ENCODE results near the gene TOX2. TPM values are rescaled to one million over a fixed set of nuclear protein-coding genes. Genes with fewer than 3 reads are reported as not detected.

The TOX2 gene
- total RNA-seq, 2 experiments from 2014 or later = 0.23 TPM; not detected in 1

DNA sequence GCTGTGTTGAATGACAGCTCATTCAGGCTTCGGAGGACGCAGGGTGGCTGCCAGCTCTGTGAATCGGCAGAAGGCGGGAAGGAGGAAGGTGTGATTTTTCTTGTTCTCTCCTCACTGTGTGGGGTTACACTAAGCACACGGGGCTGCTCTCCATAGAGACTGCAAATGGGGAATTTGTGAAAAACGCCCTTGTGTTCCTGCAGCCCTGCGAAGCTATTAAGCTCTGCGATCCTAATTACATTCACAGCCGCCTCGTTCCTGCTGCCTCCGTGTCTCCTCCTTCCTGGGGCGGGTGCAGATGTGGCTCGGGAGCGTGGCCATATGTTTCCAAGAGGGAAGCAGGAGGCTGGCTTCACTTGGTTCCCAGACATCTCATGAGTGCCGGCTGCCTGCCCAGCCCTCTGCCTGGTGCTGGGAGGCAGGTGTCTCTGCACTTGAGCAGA is 124.0 kb downstream of the TOX2 start:
- Histone ChIP-seq H2AFZ (ENCODE audit: low read length) (no peak overlapping the region), H3K4me1 (ENCODE audit: insufficient read depth, low read length, poor library complexity, severe bottlenecking) (no peaks in the 10 kb centered on the region), H3K4me3 (ENCODE audit: low read depth, low read length, poor library complexity, severe bottlenecking) (no peak overlapping the region), H4K20me1 (ENCODE audit: insufficient read depth, low read length) (no peaks in the 10 kb centered on the region), H3K36me3 (ENCODE audit: insufficient read depth, low read length) (no peaks in the 10 kb centered on the region), H3K79me2 (ENCODE audit: insufficient read depth, low read depth, low read length) (no peaks in the 10 kb centered on the region), H3K4me2 (ENCODE audit: low read length) (no peak overlapping the region), H3K27ac (ENCODE audit: low read depth, low read length, poor library complexity, severe bottlenecking) (no peak overlapping the region), H3K9me2 (ENCODE audit: insufficient read depth, low read length) (no peaks in the 10 kb centered on the region), H3K9me3 (ENCODE audit: low read length) (no peaks in the 10 kb centered on the region)
- TF ChIP-seq, protein P1, sequence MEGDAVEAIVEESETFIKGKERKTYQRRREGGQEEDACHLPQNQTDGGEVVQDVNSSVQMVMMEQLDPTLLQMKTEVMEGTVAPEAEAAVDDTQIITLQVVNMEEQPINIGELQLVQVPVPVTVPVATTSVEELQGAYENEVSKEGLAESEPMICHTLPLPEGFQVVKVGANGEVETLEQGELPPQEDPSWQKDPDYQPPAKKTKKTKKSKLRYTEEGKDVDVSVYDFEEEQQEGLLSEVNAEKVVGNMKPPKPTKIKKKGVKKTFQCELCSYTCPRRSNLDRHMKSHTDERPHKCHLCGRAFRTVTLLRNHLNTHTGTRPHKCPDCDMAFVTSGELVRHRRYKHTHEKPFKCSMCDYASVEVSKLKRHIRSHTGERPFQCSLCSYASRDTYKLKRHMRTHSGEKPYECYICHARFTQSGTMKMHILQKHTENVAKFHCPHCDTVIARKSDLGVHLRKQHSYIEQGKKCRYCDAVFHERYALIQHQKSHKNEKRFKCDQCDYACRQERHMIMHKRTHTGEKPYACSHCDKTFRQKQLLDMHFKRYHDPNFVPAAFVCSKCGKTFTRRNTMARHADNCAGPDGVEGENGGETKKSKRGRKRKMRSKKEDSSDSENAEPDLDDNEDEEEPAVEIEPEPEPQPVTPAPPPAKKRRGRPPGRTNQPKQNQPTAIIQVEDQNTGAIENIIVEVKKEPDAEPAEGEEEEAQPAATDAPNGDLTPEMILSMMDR (conservative IDR thresholded peaks at IDR 0.05; ENCODE audit: low read length) = no peak
- TF ChIP-seq EZH2phosphoT487 (IDR thresholded peaks at IDR 0.05; ENCODE audit: borderline replicate concordance, low read depth, low read length) = no peak
- BruUV-seq (replicated peaks) = no TSS peak
- CTCF ChIA-PET (ENCODE audit: unreplicated experiment) = no interaction called here
- intact Hi-C loops (cut with micrococcal nuclease; ENCODE audit: unreplicated experiment) = no loop called here
- POLR2A ChIA-PET = interaction anchor here (0.6 kb wide), 1 partner anchor 12 kb away, joined by 4 read pairs; no protein-coding TSS in a partner anchor
- DNase-seq (ENCODE audit: low spot score) = no peak

DNA sequence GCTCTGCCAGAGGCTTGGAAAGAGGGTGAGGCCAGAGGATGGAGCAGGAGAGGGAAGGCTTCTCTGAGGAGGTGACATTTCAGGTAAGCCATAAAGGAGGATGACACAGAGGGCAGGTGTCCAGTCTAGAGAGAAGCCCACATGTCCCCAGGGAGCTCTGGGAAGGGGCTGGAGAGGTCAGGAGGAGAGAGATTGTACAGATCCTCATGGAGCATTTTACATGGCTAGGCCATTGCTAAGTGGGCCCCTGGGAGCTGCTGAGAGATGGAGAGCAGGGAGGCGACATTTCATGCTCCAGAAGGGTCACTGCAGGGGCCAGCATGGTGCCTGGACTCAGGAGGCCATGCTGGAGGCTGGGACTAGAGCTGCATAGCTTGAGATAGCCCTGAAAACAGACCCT is 124.5 kb downstream of the TOX2 start:
- no peaks in the 10 kb centered on the region for H3K9me3 ChIP-seq (ENCODE audit: low read length)
- H3K4me1 ChIP-seq (ENCODE audit: insufficient read depth, low read length, poor library complexity, severe bottlenecking) = no peaks in the 10 kb centered on the region
- no peak overlapping the region for H3K4me3 ChIP-seq (ENCODE audit: low read depth, low read length, poor library complexity, severe bottlenecking)
- H3K36me3 ChIP-seq (ENCODE audit: insufficient read depth, low read length) = no peaks in the 10 kb centered on the region
- no peak for DNase-seq (ENCODE audit: low spot score)
- no peaks in the 10 kb centered on the region for H3K79me2 ChIP-seq (ENCODE audit: insufficient read depth, low read depth, low read length)
- TF ChIP-seq, protein P1 (conservative IDR thresholded peaks at IDR 0.05; ENCODE audit: low read length) = no peak
- no peak for TF ChIP-seq EZH2phosphoT487 (IDR thresholded peaks at IDR 0.05; ENCODE audit: borderline replicate concordance, low read depth, low read length)
- H3K27ac ChIP-seq (ENCODE audit: low read depth, low read length, poor library complexity, severe bottlenecking) = no peak overlapping the region
- POLR2A ChIA-PET = no interaction called here
- no peaks in the 10 kb centered on the region for H3K9me2 ChIP-seq (ENCODE audit: insufficient read depth, low read length)
- H3K4me2 ChIP-seq (ENCODE audit: low read length) = no peak overlapping the region
- H2AFZ ChIP-seq (ENCODE audit: low read length) = no peak overlapping the region
- no TSS peak for BruUV-seq (replicated peaks)
- H4K20me1 ChIP-seq (ENCODE audit: insufficient read depth, low read length) = no peaks in the 10 kb centered on the region
- CTCF ChIA-PET (ENCODE audit: unreplicated experiment) = no interaction called here
- intact Hi-C loops (cut with micrococcal nuclease; ENCODE audit: unreplicated experiment) = no loop called here

DNA sequence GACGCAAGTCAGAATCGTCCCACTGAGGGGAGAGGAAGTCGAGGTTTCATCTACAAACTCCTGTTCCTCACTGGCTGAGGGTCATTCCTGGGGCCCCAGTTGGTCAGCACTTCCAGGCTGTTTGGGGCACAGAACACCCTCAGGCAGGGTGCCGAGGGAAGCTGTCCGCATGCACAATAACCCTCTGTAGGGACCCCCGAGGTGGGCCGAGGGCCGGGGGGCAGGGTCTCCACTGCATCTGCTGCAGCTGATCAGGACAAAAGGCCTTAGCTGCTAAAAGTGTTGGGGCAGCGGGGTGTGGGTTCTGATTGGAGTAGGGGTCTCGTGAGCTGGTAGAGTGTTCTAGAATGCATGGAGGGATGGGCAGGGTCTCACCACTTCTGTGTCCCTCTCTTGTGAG is 125.1 kb downstream of the TOX2 start:
- no peak overlapping the region for H3K4me2 ChIP-seq (ENCODE audit: low read length)
- H3K27ac ChIP-seq (ENCODE audit: low read depth, low read length, poor library complexity, severe bottlenecking) = no peak overlapping the region
- H4K20me1 ChIP-seq (ENCODE audit: insufficient read depth, low read length) = no peaks in the 10 kb centered on the region
- H3K36me3 ChIP-seq (ENCODE audit: insufficient read depth, low read length) = no peaks in the 10 kb centered on the region
- ChIA-PET POLR2A (interaction anchor here (0.5 kb wide), 1 partner anchor 16 kb away, joined by 4 read pairs; no protein-coding TSS in a partner anchor), CTCF (ENCODE audit: unreplicated experiment) (no interaction called here)
- H3K4me1 ChIP-seq (ENCODE audit: insufficient read depth, low read length, poor library complexity, severe bottlenecking) = no peaks in the 10 kb centered on the region
- intact Hi-C loops (cut with micrococcal nuclease; ENCODE audit: unreplicated experiment) = no loop called here
- no peaks in the 10 kb centered on the region for H3K79me2 ChIP-seq (ENCODE audit: insufficient read depth, low read depth, low read length)
- no peaks in the 10 kb centered on the region for H3K9me3 ChIP-seq (ENCODE audit: low read length)
- no TSS peak for BruUV-seq (replicated peaks)
- no peak for DNase-seq (ENCODE audit: low spot score)
- no peak overlapping the region for H2AFZ ChIP-seq (ENCODE audit: low read length)
- no peak for TF ChIP-seq EZH2phosphoT487 (IDR thresholded peaks at IDR 0.05; ENCODE audit: borderline replicate concordance, low read depth, low read length)
- TF ChIP-seq, protein P1 (conservative IDR thresholded peaks at IDR 0.05; ENCODE audit: low read length) = no peak
- no peak overlapping the region for H3K4me3 ChIP-seq (ENCODE audit: low read depth, low read length, poor library complexity, severe bottlenecking)
- no peaks in the 10 kb centered on the region for H3K9me2 ChIP-seq (ENCODE audit: insufficient read depth, low read length)
